ENCODE measurements around the gene LGR5.

The LGR5 gene

GRCh38 chr12:71492604-71493003, 53.0 kb downstream of the LGR5 start:
- no peak for DNase-seq (ENCODE audit: low read depth)
- TF ChIP-seq, protein P1, sequence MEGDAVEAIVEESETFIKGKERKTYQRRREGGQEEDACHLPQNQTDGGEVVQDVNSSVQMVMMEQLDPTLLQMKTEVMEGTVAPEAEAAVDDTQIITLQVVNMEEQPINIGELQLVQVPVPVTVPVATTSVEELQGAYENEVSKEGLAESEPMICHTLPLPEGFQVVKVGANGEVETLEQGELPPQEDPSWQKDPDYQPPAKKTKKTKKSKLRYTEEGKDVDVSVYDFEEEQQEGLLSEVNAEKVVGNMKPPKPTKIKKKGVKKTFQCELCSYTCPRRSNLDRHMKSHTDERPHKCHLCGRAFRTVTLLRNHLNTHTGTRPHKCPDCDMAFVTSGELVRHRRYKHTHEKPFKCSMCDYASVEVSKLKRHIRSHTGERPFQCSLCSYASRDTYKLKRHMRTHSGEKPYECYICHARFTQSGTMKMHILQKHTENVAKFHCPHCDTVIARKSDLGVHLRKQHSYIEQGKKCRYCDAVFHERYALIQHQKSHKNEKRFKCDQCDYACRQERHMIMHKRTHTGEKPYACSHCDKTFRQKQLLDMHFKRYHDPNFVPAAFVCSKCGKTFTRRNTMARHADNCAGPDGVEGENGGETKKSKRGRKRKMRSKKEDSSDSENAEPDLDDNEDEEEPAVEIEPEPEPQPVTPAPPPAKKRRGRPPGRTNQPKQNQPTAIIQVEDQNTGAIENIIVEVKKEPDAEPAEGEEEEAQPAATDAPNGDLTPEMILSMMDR (conservative IDR thresholded peaks at IDR 0.05; ENCODE audit: low read depth, low read length): no peak
- no peak overlapping the region for H3K4me3 ChIP-seq (ENCODE audit: low read length)

DNA sequence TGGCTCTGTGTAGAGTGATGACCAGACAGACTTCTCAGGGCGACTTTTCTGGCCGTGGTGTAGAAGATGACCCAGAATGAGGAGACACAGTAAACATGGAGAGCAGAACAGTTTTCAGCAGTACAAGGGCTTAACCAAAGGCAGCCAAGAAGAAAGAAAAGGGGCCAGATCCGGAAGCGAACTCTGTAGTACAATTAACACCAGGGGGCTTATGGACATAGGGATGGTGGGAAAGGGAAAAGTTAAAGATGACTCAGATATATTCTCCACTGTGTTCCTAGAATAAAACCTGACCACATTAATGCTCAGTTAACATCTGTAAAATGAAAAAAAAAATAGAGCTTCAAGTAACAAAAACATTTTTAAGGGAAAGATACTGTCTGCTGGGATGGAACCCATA, 60.2 kb downstream of the LGR5 start:
- no peak for DNase-seq (ENCODE audit: low read depth)

DNA sequence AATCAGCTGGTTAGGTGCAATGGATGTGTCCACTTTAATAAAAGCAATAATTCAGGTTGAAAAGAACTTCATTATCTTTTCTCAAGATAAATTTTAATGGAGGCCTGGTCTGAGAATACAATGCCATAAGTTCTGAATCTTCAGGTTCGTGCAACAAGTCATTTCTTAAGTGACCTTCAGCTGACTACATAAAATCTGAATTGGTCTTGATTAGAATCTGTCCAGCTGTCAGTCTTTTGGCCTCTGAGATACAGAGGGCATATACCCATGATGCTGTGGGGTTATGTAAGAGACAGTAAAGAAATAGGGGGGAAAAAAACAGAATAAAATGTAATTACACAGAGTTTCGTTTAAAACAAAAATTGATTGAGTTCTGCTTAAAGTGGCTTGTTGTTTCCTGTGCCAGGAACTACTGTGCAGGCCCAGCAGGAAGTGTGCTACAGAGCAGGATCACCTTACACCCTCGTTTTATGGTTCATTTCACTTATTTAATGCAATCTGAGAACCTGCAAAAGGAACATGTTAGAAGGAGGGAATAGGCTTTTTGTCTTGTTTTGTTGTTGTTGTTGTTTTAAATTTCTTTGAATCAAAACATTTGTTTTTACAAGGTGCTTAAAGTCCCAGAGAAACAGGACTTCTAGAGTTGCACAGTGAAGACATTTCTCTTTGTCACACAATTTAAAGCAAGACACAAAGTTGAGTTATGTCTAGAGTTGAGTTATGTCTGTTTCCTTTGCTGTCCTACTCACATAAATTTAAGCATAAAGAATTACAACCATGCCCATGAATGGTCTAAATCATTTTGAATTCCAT, 64.2 kb downstream of the LGR5 start:
- H3K4me3 ChIP-seq (ENCODE audit: low read length): no peak overlapping the region
- no peak for DNase-seq (ENCODE audit: low read depth)
- TF ChIP-seq, protein P1 (conservative IDR thresholded peaks at IDR 0.05; ENCODE audit: low read depth, low read length): no peak

More for the DNA sequence above, 60.2 kb downstream of the LGR5 start:
- TF ChIP-seq, protein P1 (conservative IDR thresholded peaks at IDR 0.05; ENCODE audit: low read depth, low read length): no peak
- H3K4me3 ChIP-seq (ENCODE audit: low read length): no peak overlapping the region

DNA sequence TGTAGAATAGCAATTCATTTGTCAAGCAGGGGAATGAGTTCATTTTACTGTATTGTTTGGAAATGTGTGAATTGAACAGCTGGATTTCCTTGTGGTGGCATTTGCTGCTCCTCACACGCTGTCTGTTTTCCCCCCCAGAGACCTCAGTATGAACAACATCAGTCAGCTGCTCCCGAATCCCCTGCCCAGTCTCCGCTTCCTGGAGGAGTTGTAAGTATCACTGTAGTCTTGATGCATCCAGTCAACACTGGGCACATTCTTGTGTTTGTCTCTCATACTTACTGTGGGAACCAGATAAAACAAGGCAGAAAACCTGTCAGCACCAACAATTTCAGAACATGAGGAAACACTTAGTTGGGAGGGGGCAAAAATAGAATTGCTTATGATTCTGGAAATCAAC, 64.9 kb downstream of the LGR5 start:
- DNase-seq (ENCODE audit: low read depth): no peak
- TF ChIP-seq, protein P1 (conservative IDR thresholded peaks at IDR 0.05; ENCODE audit: low read depth, low read length): no peak
- no peak overlapping the region for H3K4me3 ChIP-seq (ENCODE audit: low read length)

GRCh38 chr12:71509705-71510104, 70.1 kb downstream of the LGR5 start:
- TF ChIP-seq, protein P1 (conservative IDR thresholded peaks at IDR 0.05; ENCODE audit: low read depth, low read length): no peak
- no peak overlapping the region for H3K4me3 ChIP-seq (ENCODE audit: low read length)
- no peak for DNase-seq (ENCODE audit: low read depth)

DNA sequence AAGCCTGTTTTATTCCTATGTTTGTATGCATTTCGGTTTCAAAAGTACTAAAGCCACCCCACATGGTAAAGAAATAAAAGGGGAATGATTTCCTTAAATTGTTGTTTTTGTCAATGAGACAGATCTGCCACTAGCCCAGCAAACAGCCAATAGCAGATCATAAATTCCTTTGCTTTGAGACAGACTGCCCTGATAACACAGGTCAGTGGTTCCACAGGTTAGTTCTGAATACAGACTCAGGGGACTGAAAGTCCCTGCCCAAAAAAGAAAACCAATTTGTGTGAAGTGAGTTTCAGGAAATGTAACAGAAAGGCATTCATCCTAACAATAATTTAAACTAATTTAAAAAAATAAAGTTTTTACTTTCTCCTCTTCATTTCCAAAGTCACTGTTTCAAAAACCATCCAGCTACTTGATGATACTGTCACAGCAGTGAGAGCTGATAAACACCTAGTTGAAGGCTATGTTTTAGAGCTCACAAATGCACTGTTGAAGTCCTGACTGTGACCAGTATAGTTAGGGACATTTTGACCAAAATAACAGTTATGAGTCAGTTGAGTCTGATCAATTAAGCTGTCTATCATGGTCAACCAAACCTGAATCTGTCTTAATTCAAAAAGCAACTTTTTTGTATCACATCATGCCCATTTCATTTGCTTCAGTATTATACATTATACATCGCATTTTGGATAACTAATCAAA, 77.7 kb downstream of the LGR5 start:
- DNase-seq (ENCODE audit: low read depth): no peak
- TF ChIP-seq, protein P1 (conservative IDR thresholded peaks at IDR 0.05; ENCODE audit: low read depth, low read length): no peak
- no peak overlapping the region for H3K4me3 ChIP-seq (ENCODE audit: low read length)
